Measurements from ENCODE around the gene TMEM8B. TPM values are rescaled to one million over a fixed set of nuclear protein-coding genes. Genes with fewer than 3 reads are reported as not detected.

The TMEM8B gene
- total RNA-seq, 1 experiment from 2014 or later, result 2.4 TPM

- Histone ChIP-seq H3K27me3 (ENCODE audit: low read length) (no peaks in the 10 kb centered on the region), H3K9ac (ENCODE audit: low read length) (no peak overlapping the region), H3K9me3 (ENCODE audit: low read length) (no peaks in the 10 kb centered on the region), H3K36me3 (ENCODE audit: low read depth, low read length) (no peaks in the 10 kb centered on the region), H3K9me2 (replicated peaks; ENCODE audit: low read length) (no peaks in the 10 kb centered on the region), H3K4me3 (ENCODE audit: low read length) (no peak overlapping the region), H2AFZ (ENCODE audit: low read length) (no peak overlapping the region), H3K4me1 (ENCODE audit: insufficient read depth, low read length) (peaks cover 24% of the 10 kb centered on the region), H4K20me1 (ENCODE audit: low read length) (no peaks in the 10 kb centered on the region), H3F3A (ENCODE audit: low read length, unreplicated experiment) (no peaks in the 10 kb centered on the region), H3K79me2 (ENCODE audit: low read length) (no peaks in the 10 kb centered on the region), H3K4me2 (ENCODE audit: low read length) (peak overlapping the region; percentile 56), H3K27ac (ENCODE audit: low read length) (peak overlapping the region; percentile 48)
- CTCF ChIA-PET, result interaction anchor here (0.6 kb wide), 2 partner anchors 54 to 103 kb away, joined by 3 to 7 read pairs; no protein-coding TSS in a partner anchor
- intact Hi-C loops (cut with micrococcal nuclease), result no loop called here
- no TSS peak for BruUV-seq (replicated peaks)
- DNase-seq (peak; percentile 91), ATAC-seq (peak; percentile 86)
- no peak for TF ChIP-seq CTCF (conservative IDR thresholded peaks at IDR 0.05; ENCODE audit: low read depth, low read length)
- no peak for TF ChIP-seq EZH2phosphoT487 (IDR thresholded peaks at IDR 0.05; ENCODE audit: borderline replicate concordance, low read length)
- TF ChIP-seq EZH2 (IDR thresholded peaks at IDR 0.05; ENCODE audit: low read length, unreplicated experiment), result no peak
- POLR2A ChIA-PET (ENCODE audit: unreplicated experiment), result interaction anchor here (0.7 kb wide), 1 partner anchor 12 kb away, joined by 3 read pairs; no protein-coding TSS in a partner anchor
These were observed 15.7 kb downstream of the TMEM8B start for GRCh38 chr9:35844628-35845270.

- no peaks in the 10 kb centered on the region for H3K9me3 ChIP-seq (ENCODE audit: low read length)
- no peak for ATAC-seq
- POLR2A ChIA-PET (ENCODE audit: unreplicated experiment), result no interaction called here
- no peak for TF ChIP-seq EZH2phosphoT487 (IDR thresholded peaks at IDR 0.05; ENCODE audit: borderline replicate concordance, low read length)
- no peak for TF ChIP-seq CTCF (conservative IDR thresholded peaks at IDR 0.05; ENCODE audit: low read depth, low read length)
- TF ChIP-seq EZH2 (IDR thresholded peaks at IDR 0.05; ENCODE audit: low read length, unreplicated experiment), result no peak
- H3K9me2 ChIP-seq (replicated peaks; ENCODE audit: low read length), result no peaks in the 10 kb centered on the region
- BruUV-seq (replicated peaks), result no TSS peak
- H3K79me2 ChIP-seq (ENCODE audit: low read length), result no peaks in the 10 kb centered on the region
- no peak overlapping the region for H3K9ac ChIP-seq (ENCODE audit: low read length)
- peaks cover 24% of the 10 kb centered on the region for H3K4me1 ChIP-seq (ENCODE audit: insufficient read depth, low read length)
- no peaks in the 10 kb centered on the region for H4K20me1 ChIP-seq (ENCODE audit: low read length)
- no peaks in the 10 kb centered on the region for H3K27me3 ChIP-seq (ENCODE audit: low read length)
- no peak overlapping the region for H3K4me2 ChIP-seq (ENCODE audit: low read length)
- intact Hi-C loops (cut with micrococcal nuclease), result no loop called here
- H2AFZ ChIP-seq (ENCODE audit: low read length), result no peak overlapping the region
- H3K4me3 ChIP-seq (ENCODE audit: low read length), result no peak overlapping the region
- no peaks in the 10 kb centered on the region for H3F3A ChIP-seq (ENCODE audit: low read length, unreplicated experiment)
- no peak for DNase-seq
- CTCF ChIA-PET, result interaction anchor here (1.2 kb wide), 1 partner anchor 36 kb away, joined by 3 read pairs; no protein-coding TSS in a partner anchor
- no peak overlapping the region for H3K27ac ChIP-seq (ENCODE audit: low read length)
- no peaks in the 10 kb centered on the region for H3K36me3 ChIP-seq (ENCODE audit: low read depth, low read length)
These were observed 17.1 kb downstream of the TMEM8B start for GRCh38 chr9:35845824-35846771.

Measured in PC-3 (cell line).